Neural crest cell (in vitro differentiated cells): ENCODE data around the gene DNTT. TPM values are rescaled to one million over a fixed set of nuclear protein-coding genes. Genes with fewer than 3 reads are reported as not detected.

Source experiments
- DNase-seq: peaks from one replicate; pipeline ENCODE4 v3.0.0; 2021; ENCODE audit warnings: low read depth, mixed read lengths, low spot score
- H3K27ac Mint-ChIP-seq: one replicate; pipeline ENCODE4 v1.8.0; 2021; ENCODE audit warnings: mild to moderate bottlenecking, mixed read lengths; ENCODE audit not compliant: unreplicated experiment
- H3K27me3 Mint-ChIP-seq: 2 replicates; pipeline ENCODE4 v1.8.0; 2021; ENCODE audit warnings: low read depth, mild to moderate bottlenecking, mixed read lengths
- H3K36me3 Mint-ChIP-seq: 2 replicates; pipeline ENCODE4 v1.8.0; 2021; ENCODE audit warnings: low read depth, mild to moderate bottlenecking, mixed read lengths
- H3K4me1 Mint-ChIP-seq: 2 replicates; pipeline ENCODE4 v1.8.0; 2021; ENCODE audit warnings: mixed read lengths
- H3K4me3 Mint-ChIP-seq: one replicate; pipeline ENCODE4 v1.8.0; 2021; ENCODE audit warnings: mild to moderate bottlenecking, mixed read lengths
- H3K9me3 Mint-ChIP-seq: 2 replicates; pipeline ENCODE4 v1.8.0; 2021; ENCODE audit warnings: mixed read lengths
- total RNA-seq: library from RNA; stranded (reverse); gene quantifications from 2 replicates; pipeline ENCODE4 v1.2.1, GENCODE V29; 2021
- TF ChIP-seq, protein P1 (sequence below): fragments of 200-600 bp; sonication (generic); conservative IDR thresholded peaks from 2 replicates; pipeline ENCODE4 v1.5.0; 2021; ENCODE audit warnings: antibody characterized with exemption, mild to moderate bottlenecking

Gene DNTT
- total RNA-seq, 1 donor from 2014 or later = not detected

DNA sequence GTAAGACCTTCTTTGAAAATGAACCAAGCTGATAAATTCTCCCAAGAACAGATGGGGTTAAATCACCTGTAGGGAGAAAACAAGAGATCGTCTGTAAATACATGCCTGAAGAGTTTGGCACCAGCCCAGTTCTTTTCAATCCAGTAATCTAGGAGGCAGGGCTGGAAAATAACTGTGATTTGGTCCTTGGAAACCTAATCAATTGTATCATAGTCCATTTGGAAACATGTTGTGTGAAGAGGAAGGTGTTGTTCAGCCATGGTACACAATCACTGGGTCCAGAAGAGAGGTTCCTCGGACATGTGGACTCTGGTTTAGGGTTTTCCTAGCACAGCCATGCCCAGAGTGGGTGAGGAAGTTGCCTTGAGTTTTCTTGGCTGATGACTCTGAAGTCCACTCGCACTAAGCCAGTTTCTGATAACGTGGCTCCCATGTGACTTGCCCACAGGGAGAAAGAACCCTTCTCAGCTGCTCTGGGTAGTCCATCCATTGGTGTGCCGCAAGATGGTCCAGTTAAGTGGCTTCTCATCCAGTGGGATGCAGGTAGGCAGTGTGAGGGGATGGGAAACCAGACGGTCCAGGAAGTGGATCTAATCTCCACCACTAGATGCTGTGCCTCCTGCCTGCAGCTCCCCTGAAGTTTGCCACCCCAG is 38.0 kb upstream of the DNTT start:
- Mint-ChIP-seq H3K27me3 (no peaks in the 10 kb centered on the region), H3K27ac (no peak overlapping the region), H3K4me1 (no peaks in the 10 kb centered on the region), H3K36me3 (no peaks in the 10 kb centered on the region), H3K9me3 (no peaks in the 10 kb centered on the region), H3K4me3 (no peak overlapping the region)
- no peak for DNase-seq
- TF ChIP-seq, protein P1, sequence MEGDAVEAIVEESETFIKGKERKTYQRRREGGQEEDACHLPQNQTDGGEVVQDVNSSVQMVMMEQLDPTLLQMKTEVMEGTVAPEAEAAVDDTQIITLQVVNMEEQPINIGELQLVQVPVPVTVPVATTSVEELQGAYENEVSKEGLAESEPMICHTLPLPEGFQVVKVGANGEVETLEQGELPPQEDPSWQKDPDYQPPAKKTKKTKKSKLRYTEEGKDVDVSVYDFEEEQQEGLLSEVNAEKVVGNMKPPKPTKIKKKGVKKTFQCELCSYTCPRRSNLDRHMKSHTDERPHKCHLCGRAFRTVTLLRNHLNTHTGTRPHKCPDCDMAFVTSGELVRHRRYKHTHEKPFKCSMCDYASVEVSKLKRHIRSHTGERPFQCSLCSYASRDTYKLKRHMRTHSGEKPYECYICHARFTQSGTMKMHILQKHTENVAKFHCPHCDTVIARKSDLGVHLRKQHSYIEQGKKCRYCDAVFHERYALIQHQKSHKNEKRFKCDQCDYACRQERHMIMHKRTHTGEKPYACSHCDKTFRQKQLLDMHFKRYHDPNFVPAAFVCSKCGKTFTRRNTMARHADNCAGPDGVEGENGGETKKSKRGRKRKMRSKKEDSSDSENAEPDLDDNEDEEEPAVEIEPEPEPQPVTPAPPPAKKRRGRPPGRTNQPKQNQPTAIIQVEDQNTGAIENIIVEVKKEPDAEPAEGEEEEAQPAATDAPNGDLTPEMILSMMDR = no peak

DNA sequence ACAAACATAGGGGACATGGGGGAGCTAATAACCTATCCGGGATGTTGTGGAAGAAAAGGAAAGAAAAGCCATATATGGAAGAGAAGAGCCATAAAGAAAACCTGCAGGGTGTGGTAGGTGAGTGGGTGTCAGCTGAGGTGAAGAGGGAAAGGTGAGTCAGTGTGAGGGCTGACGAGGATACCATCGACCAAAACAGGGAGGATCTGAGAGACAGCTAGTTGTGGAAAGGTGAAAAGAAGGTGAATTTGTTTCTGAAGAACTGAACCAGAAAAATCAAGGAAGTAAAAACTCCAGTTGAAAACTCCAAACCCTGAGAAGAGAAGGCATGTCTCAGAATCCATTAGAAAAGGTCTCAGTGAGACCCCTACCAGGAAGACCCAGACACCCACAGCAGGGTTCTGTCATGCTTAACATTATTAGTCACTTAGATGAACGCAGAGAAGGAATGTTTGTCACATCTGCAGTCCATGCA is 37.0 kb upstream of the DNTT start:
- Mint-ChIP-seq H3K36me3 (no peaks in the 10 kb centered on the region), H3K27ac (no peak overlapping the region), H3K9me3 (no peaks in the 10 kb centered on the region), H3K4me1 (no peaks in the 10 kb centered on the region), H3K4me3 (no peak overlapping the region), H3K27me3 (peaks cover 4% of the 10 kb centered on the region)
- DNase-seq = no peak
- TF ChIP-seq, protein P1 = no peak

DNA sequence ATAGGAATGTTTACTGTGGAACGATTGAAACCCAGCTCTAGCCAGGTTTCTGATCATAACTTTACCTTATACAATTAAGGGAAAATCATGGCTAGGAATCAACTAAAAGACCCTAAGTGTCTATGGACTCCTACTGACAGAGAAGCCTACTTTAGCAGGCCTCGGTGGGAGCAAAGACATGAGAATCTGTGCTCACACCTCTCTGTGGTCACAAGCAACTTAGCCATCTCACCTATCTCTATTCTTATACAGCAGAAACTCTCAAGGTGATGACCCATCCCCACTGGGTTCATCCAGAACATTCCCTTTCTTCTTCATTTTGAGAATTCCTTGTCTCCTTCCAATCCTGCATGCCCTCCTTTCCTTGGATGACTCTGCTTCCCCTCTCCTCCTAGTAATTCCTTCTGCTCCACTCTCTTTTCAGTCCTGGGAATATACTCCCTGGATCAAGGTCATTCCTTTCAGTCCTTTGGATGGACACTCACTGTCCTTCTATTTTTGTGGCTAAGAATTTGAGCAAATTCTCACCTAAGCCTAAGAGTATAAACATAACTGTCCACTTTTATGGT is 35.8 kb upstream of the DNTT start:
- Mint-ChIP-seq H3K27me3 (peaks cover 10% of the 10 kb centered on the region), H3K36me3 (no peaks in the 10 kb centered on the region), H3K4me1 (no peaks in the 10 kb centered on the region), H3K4me3 (no peak overlapping the region), H3K27ac (no peak overlapping the region), H3K9me3 (no peaks in the 10 kb centered on the region)
- no peak for DNase-seq
- TF ChIP-seq, protein P1 = no peak

DNA sequence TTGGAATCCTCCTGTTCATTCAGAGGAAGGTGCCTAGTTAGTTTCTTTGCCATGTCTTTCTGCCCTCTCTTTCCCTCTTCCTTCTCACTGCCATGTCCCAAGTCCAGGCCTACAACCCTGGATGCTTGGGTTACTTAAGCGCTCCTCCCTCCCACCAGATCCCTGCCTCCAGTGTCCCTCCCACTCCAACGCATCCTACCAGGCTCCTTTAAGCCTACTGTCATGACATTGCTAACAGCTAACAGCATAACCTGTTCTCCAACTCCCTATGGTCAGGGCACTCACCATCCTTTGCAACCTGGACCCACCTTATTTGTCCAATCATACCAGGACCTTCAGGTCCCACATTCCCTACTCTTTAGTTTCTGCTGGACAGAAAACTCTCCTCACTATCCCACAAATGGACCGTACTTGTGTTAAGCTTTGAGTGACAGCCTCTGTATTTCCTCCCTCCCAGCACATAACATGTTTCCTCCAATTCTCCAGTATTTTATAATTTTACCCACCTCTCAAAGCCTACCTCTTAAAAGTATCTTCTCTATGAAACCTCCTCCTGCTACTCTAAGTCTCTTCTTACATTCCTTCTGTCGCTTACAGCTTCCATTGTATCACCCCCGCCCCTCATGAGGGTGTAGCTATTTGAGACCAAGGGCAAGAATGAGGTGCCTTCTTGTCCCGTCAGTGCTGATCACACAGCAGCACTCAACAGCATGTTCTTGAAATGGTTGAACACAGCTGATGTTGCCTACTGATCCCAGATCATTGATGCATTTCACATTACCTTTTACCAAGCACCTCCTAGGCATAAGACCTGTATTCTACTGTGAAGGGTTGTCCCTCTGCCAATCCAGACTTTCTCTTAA is 34.6 kb upstream of the DNTT start:
- Mint-ChIP-seq H3K4me3 (no peak overlapping the region), H3K36me3 (no peaks in the 10 kb centered on the region), H3K4me1 (no peaks in the 10 kb centered on the region), H3K27me3 (peaks cover 10% of the 10 kb centered on the region), H3K27ac (no peak overlapping the region), H3K9me3 (no peaks in the 10 kb centered on the region)
- no peak for DNase-seq
- TF ChIP-seq, protein P1 = no peak

DNA sequence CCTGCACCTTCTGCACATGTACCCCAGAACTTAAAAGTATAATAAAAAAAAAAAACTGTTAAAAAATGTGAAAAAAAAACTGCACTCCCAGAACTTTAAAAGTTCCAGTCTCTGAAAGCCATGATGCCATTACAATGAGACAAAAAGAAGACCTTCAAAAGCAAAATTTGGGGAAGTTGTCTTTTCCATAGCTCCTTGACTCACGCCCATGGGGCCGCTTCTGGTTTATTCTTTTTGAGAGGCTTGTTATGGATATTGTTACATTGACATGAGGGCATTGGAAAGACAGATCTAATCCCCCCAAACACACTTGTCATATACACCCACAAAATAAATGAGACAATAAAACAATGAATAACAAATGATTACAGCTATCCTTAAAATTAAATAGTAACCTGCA is 33.7 kb upstream of the DNTT start:
- H3K4me1 Mint-ChIP-seq = no peaks in the 10 kb centered on the region
- no peak for DNase-seq
- no peaks in the 10 kb centered on the region for H3K36me3 Mint-ChIP-seq
- no peak overlapping the region for H3K27ac Mint-ChIP-seq
- peaks cover 10% of the 10 kb centered on the region for H3K27me3 Mint-ChIP-seq
- no peak overlapping the region for H3K4me3 Mint-ChIP-seq
- TF ChIP-seq, protein P1 = no peak
- H3K9me3 Mint-ChIP-seq = no peaks in the 10 kb centered on the region
